HG03469 (cell line): Measurements from ENCODE around the gene KRT5.

Experiments used
- ATAC-seq: cut with Tn5 transposase; IDR thresholded peaks from one replicate; pipeline ENCODE4 v1.9.1; 2021; ENCODE audit warnings: mild to moderate bottlenecking, moderate library complexity, moderate number of reproducible peaks; ENCODE audit not compliant: unreplicated experiment

Gene KRT5

DNA sequence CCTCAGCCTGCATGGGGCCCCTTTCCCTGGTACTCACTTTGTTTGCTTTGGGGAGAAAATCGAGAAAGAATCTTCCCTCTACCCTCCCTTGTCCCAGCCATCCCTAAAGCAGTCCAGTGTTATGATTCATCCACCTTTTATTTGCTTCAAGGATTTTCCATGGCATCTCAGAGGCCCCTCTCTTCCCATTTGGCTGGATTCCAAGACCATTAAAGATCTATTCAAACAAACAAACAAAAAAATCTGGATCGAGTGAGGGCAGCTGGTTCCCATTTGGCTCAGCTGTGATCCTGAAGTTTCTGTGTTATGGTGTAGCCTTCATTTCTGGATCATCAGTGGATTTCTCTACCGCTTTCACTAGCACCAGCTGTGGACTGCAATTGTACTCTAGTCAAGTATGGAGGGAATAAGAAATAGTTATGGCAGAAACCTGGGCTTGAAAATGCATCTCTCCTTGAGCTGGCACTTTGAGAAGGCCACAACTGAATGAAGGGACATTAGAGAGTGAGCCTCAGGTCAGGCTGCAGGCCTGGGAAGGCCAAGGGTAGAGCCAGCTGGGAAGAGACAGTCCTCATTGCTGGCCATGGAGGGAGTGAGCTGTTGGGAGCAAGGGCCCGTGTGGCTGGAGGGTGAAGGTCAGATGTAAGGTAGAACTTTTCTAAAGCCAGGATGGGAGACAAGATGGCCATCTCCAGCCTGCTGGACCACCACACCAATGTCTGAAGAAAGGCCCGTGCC lies 19.1 kb upstream of the KRT5 start:
- no peak for ATAC-seq

DNA sequence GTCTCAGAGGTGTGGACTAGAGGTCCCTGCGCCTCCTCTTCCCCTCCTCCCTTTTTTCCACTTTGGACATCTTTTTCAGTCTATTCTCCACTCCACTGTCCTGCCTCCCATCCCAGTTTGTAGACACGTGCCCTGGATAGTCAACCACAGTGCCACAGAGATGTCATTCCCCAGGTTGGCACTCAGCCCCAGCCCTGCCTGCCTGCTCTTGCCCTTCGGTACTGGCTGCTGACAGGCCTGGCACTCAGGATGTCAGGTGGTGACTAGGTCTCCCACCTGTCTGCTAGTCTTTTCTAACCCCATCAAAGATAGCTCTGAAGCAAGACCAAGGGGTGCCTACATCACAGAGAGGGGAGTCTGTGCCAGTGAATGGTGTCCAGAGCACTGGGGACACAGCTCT lies 16.9 kb upstream of the KRT5 start:
- ATAC-seq, result no peak

DNA sequence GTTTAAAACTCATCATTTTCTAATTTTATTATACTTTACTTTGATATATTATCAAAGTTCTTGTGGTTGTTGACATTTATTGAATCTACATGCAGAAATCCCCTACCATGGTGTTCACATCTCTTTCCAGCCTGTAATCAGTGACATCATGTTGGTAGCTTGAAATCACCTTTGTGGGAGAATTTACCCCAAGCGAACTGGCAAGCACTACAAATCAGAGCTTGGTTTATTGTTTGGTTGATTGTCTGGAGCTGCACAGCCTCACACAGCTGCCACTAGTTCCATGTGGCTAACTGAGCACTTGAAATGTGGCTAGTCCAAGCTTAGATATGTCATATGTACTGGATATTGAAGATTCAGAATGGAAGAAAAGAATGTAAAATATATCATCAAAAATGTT lies 15.4 kb upstream of the KRT5 start:
- ATAC-seq, result no peak

GRCh38 chr12:52534482-52534881 lies 14.3 kb upstream of the KRT5 start:
- ATAC-seq, result no peak

- ATAC-seq, result no peak
Measured at GRCh38 chr12:52533686-52534470, 13.7 kb upstream of the KRT5 start.

GRCh38 chr12:52532636-52533035 lies 12.4 kb upstream of the KRT5 start:
- no peak for ATAC-seq

- no peak for ATAC-seq
Measured at GRCh38 chr12:52531566-52532300, 11.5 kb upstream of the KRT5 start.

- no peak for ATAC-seq
Measured at GRCh38 chr12:52530905-52531304, 10.7 kb upstream of the KRT5 start.

DNA sequence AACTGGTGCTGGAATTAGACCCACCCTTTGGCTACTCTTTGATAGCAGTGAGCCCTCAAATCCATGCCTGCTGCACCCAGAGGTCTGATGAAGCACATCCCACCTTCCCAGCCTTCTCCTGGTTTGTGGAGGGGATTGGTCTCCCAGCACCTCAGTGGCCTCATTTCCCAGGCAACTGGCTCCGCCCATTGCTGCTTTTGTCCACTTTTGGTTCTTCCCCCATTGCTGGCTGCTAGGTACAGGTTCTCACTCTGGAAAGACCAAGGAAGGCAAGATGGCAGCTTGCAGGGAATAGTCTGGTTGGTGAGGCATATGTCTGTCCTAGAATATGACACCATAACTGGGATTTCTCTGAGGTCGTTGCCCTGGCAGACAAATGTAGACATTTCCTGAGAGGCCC lies 10.2 kb upstream of the KRT5 start:
- no peak for ATAC-seq

GRCh38 chr12:52529846-52530245 lies 9.7 kb upstream of the KRT5 start:
- no peak for ATAC-seq

DNA sequence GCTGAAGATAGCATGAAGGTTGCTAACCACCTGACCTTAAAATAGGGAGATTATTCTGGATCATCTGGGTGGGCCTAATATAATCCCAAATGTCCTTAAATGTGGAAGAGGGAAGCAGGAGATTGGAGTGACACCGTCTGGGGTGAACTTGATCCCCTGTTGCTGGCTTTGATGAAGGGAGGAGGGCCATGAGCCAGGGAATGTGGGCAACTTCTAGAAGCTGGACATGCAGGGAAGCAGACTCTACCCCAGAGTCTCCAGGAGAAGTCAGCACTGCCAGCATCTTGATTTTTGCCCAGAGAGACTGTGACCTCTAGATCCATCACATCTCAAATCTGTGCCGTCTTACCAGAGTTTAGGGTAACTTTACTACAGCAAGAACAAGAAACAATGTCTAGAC lies 9.2 kb upstream of the KRT5 start:
- ATAC-seq, result no peak

DNA sequence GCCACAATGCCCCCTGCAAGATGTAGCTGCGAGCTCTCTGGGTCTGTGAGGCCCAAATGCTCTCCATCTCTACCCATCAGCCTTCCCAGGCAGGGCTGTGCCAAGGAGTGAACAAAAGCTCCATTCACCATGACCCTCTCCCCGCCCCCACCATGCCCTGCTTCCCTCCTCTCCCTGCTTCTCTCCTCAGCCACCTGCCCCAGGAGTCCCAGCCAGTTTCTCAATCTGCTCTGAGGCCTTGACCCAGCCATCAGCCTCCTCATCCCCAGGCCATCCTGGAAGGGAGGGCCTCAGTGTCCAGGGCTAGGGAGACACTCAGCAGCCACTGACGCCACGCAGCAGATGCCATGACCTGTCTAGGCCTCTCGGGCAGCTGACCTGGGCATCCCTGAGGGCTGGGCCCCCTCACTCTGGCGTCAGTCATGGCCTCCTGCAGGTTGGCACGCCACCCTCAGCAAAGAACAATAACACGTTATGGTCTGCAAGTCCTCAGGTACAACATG lies 8.5 kb upstream of the KRT5 start:
- ATAC-seq, result no peak

DNA sequence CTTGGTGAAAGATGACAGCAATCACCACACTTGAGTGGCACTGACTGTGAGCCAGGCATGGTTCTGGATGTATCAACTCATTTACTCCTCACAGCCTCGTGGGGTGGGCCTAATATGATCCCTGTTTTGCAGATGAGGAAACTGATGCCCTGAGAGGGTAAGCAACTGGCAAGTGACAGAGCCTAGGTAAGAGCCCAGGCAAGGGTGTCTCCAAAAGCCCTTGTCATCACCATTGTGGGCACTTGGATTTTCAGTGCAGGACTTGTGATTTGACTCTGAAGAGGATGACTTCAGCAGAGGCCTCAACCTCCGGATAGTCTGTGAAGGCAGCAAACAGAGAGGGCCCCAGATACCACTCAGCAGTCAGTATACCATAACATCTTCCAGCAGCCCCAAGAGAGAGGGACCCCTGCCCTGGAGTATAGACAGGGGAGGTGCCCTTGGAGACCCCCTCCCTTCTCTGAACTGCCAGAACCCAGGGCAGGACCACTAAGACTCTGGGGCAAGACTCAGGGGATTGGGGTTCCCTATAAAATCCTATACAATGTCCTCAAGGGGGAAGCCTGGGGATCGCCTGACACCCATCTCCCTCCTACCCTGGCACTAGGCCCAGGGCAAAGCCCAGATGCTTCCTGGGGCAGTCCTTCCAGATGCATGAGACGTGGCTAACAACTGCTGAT lies 7.1 kb upstream of the KRT5 start:
- no peak for ATAC-seq

GRCh38 chr12:52526511-52526951 lies 6.3 kb upstream of the KRT5 start:
- no peak for ATAC-seq

DNA sequence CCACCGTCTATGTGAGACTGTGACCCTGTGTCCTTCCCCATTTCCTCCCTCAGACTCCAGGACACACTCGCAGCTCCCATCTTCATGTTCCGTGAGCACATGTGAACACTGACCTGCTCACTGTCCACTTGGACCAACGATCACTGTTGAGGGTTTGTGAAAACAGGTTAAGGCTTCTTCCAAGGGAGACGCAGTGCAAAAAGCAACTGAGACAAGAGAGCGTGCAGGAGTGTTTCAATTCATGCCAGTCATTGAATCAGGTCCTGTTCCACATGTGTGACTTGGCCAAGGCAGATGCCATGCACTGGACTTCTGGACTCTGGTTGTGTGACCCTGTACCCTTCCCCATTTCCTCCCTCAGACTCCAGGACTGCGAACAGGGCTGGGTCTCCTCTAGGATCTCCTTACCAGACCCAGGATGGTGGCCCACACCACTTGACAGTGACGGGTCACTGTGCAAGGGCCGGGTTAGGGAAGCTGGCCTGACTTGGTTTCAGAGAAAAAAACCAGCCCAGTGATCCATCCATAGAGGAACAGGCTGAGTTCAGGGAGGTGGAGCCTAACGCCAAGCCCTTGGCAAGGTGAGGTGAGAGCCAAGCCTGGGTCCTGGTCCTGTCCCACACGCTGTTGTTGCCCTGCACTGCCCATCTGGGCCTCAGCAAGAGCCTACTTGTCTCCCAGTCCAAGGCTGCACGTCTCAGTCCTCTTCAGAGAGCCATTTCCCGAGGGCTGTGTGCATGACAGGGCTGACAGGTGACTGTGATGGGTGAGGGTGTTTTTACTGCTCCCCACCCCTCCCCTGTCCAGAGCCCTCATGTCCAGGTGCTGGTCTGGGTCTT lies 5.7 kb upstream of the KRT5 start:
- ATAC-seq, result no peak

DNA sequence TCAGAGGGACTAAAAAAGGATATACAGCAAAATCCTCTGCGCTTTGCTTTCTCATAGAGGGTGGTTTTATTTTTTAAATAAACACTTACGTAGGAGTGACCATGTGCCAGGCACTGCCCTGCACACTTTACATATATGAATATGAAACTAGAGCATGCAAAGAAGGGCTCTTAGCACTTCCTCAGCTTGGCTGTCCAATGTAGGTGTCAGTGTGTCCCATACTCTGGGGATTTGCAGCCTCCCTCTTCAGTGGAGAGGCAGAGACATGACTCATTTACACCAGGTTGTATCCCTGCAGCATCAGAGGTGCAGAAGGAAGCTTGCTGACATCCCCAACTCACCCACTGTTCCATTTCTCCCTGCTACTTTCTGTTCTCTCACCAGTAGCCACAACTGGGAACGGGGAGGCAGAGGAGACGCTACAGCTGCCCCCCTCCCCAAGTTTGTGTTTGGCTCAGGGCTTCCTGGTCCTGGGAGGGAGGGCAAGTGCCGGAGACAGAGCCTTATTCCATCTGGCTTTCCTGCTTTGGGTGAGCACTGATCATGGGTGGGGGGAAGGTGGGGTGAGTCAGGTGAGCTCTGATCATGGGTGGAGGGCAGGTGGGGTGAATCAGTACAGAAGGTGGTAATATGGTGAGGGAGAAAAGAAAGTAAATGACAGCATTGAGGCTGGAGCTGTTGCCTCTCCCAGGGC lies 4.9 kb upstream of the KRT5 start:
- no peak for ATAC-seq

GRCh38 chr12:52524241-52524897 lies 4.2 kb upstream of the KRT5 start:
- ATAC-seq, result no peak

GRCh38 chr12:52523824-52524223 lies 3.6 kb upstream of the KRT5 start:
- ATAC-seq, result no peak
